B cell (primary cell): ENCODE results near the gene STK4. TPM values are rescaled to one million over a fixed set of nuclear protein-coding genes. Genes with fewer than 3 reads are reported as not detected.

Source experiments
- ATAC-seq: fragments of 200-7000 bp; cut with Tn5 transposase; one replicate; pipeline ENCODE4 v1.10.0; 2021; ENCODE audit warnings: low read depth, mild to moderate bottlenecking, moderate number of reproducible peaks, moderate library complexity
- CTCF ChIA-PET: fragments of 350-600 bp; sonication (Branson Sonifier 250); formaldehyde crosslinking; loops from one replicate; lab custom pipeline; 2021; ENCODE audit warnings: antibody characterized with exemption, inconsistent platforms; lab: Charles Lee
- POLR2A ChIA-PET: fragments of 350-600 bp; sonication (Branson Sonifier 250); formaldehyde crosslinking; loops from one replicate; lab custom pipeline; 2021; ENCODE audit warnings: antibody characterized with exemption; lab: Charles Lee
- DNase-seq: peaks from one replicate; pipeline ENCODE4 v3.0.0; 2013
- H2AFZ ChIP-seq: 2 replicates; pipeline ENCODE4 v1.6.1; 2012; ENCODE audit warnings: mild to moderate bottlenecking, low read depth, low read length; ENCODE audit not compliant: insufficient read depth, poor library complexity, severe bottlenecking
- H3K27ac ChIP-seq, 2 donors: 1 replicate in 1 of 2; 2 replicates in 1 of 2; pipeline ENCODE4 v1.5.1; 2012 to 2013; ENCODE audit warnings: low read length in 2 of 2, mild to moderate bottlenecking in 2 of 2, moderate library complexity in 1 of 2
- H3K27me3 ChIP-seq, 4 experiments: fragments of 200-600 bp in 1 of 4; sonication (generic) in 1 of 4; replicated peaks in 1 of 4; 1 replicate in 2 of 4; 2 replicates in 2 of 4; pipeline versions ENCODE4 v1.6.1 to v1.7.0; 2013 to 2016; ENCODE audit warnings: low read length in 3 of 4, mild to moderate bottlenecking in 2 of 4, mixed read lengths in 1 of 4, moderate library complexity in 1 of 4; ENCODE audit not compliant: insufficient read depth in 4 of 4, control insufficient read depth in 3 of 4; ENCODE audit errors: control extremely low read depth in 1 of 4
- H3K36me3 ChIP-seq, 2 experiments: replicated peaks in 1 of 2; 1 replicate in 1 of 2; 2 replicates in 1 of 2; pipeline versions ENCODE4 v1.6.1 to v1.7.1; 2013; ENCODE audit warnings: low read length in 1 of 2; ENCODE audit not compliant: insufficient read depth in 2 of 2, control insufficient read depth in 1 of 2; ENCODE audit errors: control extremely low read depth in 1 of 2, extremely low read depth in 1 of 2
- H3K4me1 ChIP-seq, 2 donors: fragments of 200-600 bp in 1 of 2; sonication (generic) in 1 of 2; 1 replicate in 1 of 2; 2 replicates in 1 of 2; pipeline versions ENCODE4 v1.5.1 to v1.6.1; 2013 to 2017; ENCODE audit warnings: low read length in 2 of 2; ENCODE audit not compliant: control insufficient read depth in 2 of 2, insufficient read depth in 2 of 2
- H3K4me2 ChIP-seq: replicated peaks from 2 replicates; pipeline ENCODE3; 2012; ENCODE audit warnings: mild to moderate bottlenecking, low read depth, low read length; ENCODE audit not compliant: poor library complexity, severe bottlenecking
- H3K4me3 ChIP-seq, 5 experiments: fragments of 200-600 bp in 1 of 5; sonication (generic) in 1 of 5; 1 replicate in 3 of 5; 2 replicates in 2 of 5; pipeline versions ENCODE4 v1.5.1 to v1.7.0; 2011 to 2016; ENCODE audit warnings: low read length in 4 of 5, mild to moderate bottlenecking in 4 of 5, low read depth in 2 of 5, control low read depth in 1 of 5, moderate library complexity in 1 of 5; ENCODE audit not compliant: insufficient read depth in 1 of 5; ENCODE audit errors: control extremely low read depth in 1 of 5, extremely low read depth in 1 of 5
- H3K79me2 ChIP-seq: fragments of 200-600 bp; sonication (generic); one replicate; pipeline ENCODE4 v1.6.0; 2016; ENCODE audit warnings: low read length; ENCODE audit not compliant: control insufficient read depth, insufficient read depth
- H3K9ac ChIP-seq: fragments of 200-600 bp; sonication (generic); 2 replicates; pipeline ENCODE4 v1.6.1; 2017; ENCODE audit warnings: mild to moderate bottlenecking, low read length, moderate library complexity
- H3K9me3 ChIP-seq, 3 donors: one replicate each; pipeline versions ENCODE4 v1.6.1 to v1.7.1; 2013; ENCODE audit warnings: low read length in 2 of 3; ENCODE audit not compliant: control insufficient read depth in 2 of 3, insufficient read depth in 1 of 3; ENCODE audit errors: control extremely low read depth in 1 of 3
- H4K20me1 ChIP-seq: 2 replicates; pipeline ENCODE4 v1.6.0; 2012; ENCODE audit warnings: mild to moderate bottlenecking, low read length; ENCODE audit not compliant: insufficient read depth, control insufficient read depth, poor library complexity, severe bottlenecking
- H3K27ac Mint-ChIP-seq: one replicate; pipeline ENCODE4 v1.8.0; 2021; ENCODE audit warnings: mixed read lengths
- H3K27me3 Mint-ChIP-seq: one replicate; pipeline ENCODE4 v1.8.0; 2021; ENCODE audit warnings: mixed read lengths
- H3K4me1 Mint-ChIP-seq: one replicate; pipeline ENCODE4 v1.8.0; 2021; ENCODE audit warnings: mixed read lengths
- H3K4me3 Mint-ChIP-seq: one replicate; pipeline ENCODE4 v1.8.0; 2021; ENCODE audit warnings: mixed read lengths
- H3K9me3 Mint-ChIP-seq: one replicate; pipeline ENCODE4 v1.8.0; 2022; ENCODE audit warnings: mixed read lengths; ENCODE audit not compliant: insufficient read depth
- CTCF ChIP-seq: fragments of 200-600 bp; IDR thresholded peaks from one replicate; pipeline ENCODE4 v1.8.0; 2022; ENCODE audit warnings: antibody characterized with exemption, mild to moderate bottlenecking
- EZH2 ChIP-seq: IDR thresholded peaks from 2 replicates; pipeline ENCODE4 v1.6.1; 2012; ENCODE audit warnings: borderline replicate concordance, low read depth, mild to moderate bottlenecking, moderate library complexity, low read length; ENCODE audit not compliant: insufficient read depth, poor library complexity, severe bottlenecking
- WGBS: methylation state at CpG from one replicate; pipeline ENCODE4 v1.1.5; 2013; ENCODE audit warnings: missing lambda C conversion rate; ENCODE audit not compliant: insufficient coverage; 5-methylcytosine and 5-hydroxymethylcytosine counted together
- intact Hi-C: fragments of 100-400 bp; cut with micrococcal nuclease; formaldehyde crosslinking; loops from one replicate; pipeline ENCODE4 v1.10.0; 2022
- polyA plus RNA-seq: library from polyadenylated mRNA; depleted of rRNA; stranded (reverse); fragments of >200 nt; gene quantifications from 2 replicates; pipeline ENCODE4 v1.2.3, GENCODE V29; 2012
- total RNA-seq, 2 donors: library from RNA; stranded (reverse); fragments of 120-200 nt in 1 of 2; gene quantifications; 1 replicate in 1 of 2; 2 replicates in 1 of 2; pipeline versions ENCODE4 v1.2.3 to v1.2.4, GENCODE V29; 2013 to 2022

The STK4 gene
- total and polyA plus RNA-seq, 2 donors (not counting 1 experiment from before 2014, with no cell fraction given) = 38.9 to 324 TPM

GRCh38 chr20:45049904-45050471, 83.7 kb downstream of the STK4 start:
- Histone ChIP-seq H4K20me1 (no peaks in the 10 kb centered on the region), H3K9ac (peak overlapping the region; percentile 36), H3K27ac (peak overlapping the region; percentile 82 to 88), H3K36me3 (peaks cover 0 to 27% of the 10 kb centered on the region in 2 experiments), H3K27me3 (no peaks in the 10 kb centered on the region), H2AFZ (peak overlapping the region; percentile 3), H3K4me3 (no peak overlapping the region), H3K4me1 (peaks cover 59 to 60% of the 10 kb centered on the region in 2 donors), H3K9me3 (no peaks in the 10 kb centered on the region), H3K4me2 (peak overlapping the region; percentile 70), H3K79me2 (peaks cover 99% of the 10 kb centered on the region)
- peak overlapping the region; percentile 85 for H3K27ac Mint-ChIP-seq
- H3K9me3 Mint-ChIP-seq = no peaks in the 10 kb centered on the region
- intact Hi-C loops = no loop called here
- ChIA-PET POLR2A (interaction anchor here (1.0 kb wide), 1 partner anchor 52 kb away, joined by 3 read pairs; no protein-coding TSS in a partner anchor), CTCF (interaction anchor here (0.6 to 8.4 kb wide), 10 partner anchors 26 to 270 kb away, joined by 3 to 80 read pairs (median 3); no protein-coding TSS in a partner anchor)
- no peaks in the 10 kb centered on the region for H3K27me3 Mint-ChIP-seq
- WGBS = 40% methylated on average over 2 of the region's 5 CpGs
- TF ChIP-seq CTCF (no peak), EZH2 (no peak)
- H3K4me3 Mint-ChIP-seq = peak overlapping the region; percentile 64
- ATAC-seq (peak; percentile 23), DNase-seq (peak; percentile 44)
- H3K4me1 Mint-ChIP-seq = peaks cover 75% of the 10 kb centered on the region
